Activated naive CD8-positive, alpha-beta T cell treated with anti-CD3 and anti-CD28 coated beads, Interleukin-2, amount 10 ng/mL, durations not matched to agents 7 days and 5 days (primary cell): ENCODE measurements around the gene RMP24.
"Not testable (repeated sequence)": the region's sequence is repeated elsewhere in the genome, so short reads cannot be mapped to it uniquely, and the experiment has no call there.

Experiments used
- ATAC-seq: fragments of 150-1000 bp; cut with Tn5 transposase; one replicate; pipeline ENCODE4 v1.10.0; 2021; ENCODE audit warnings: low read depth, moderate library complexity
- POLR2A ChIA-PET: fragments of 350-600 bp; sonication (Branson Sonifier 250); formaldehyde crosslinking; loops from one replicate; lab custom pipeline; 2021; ENCODE audit warnings: antibody characterized with exemption; lab: Charles Lee
- DNase-seq: peaks from one replicate; pipeline ENCODE4 v3.0.0; 2021
- H3K27ac Mint-ChIP-seq: one replicate; pipeline ENCODE4 v1.8.0; 2022; ENCODE audit warnings: mild to moderate bottlenecking, mixed read lengths
- H3K27me3 Mint-ChIP-seq: one replicate; pipeline ENCODE4 v1.8.0; 2022; ENCODE audit warnings: mild to moderate bottlenecking, moderate library complexity, mixed read lengths
- H3K36me3 Mint-ChIP-seq: one replicate; pipeline ENCODE4 v1.8.0; 2021; ENCODE audit warnings: mild to moderate bottlenecking, mixed read lengths
- H3K4me1 Mint-ChIP-seq: one replicate; pipeline ENCODE4 v1.8.0; 2021; ENCODE audit warnings: mixed read lengths
- H3K4me3 Mint-ChIP-seq: one replicate; pipeline ENCODE4 v1.8.0; 2022; ENCODE audit warnings: mild to moderate bottlenecking, moderate library complexity, mixed read lengths
- H3K9me3 Mint-ChIP-seq: one replicate; pipeline ENCODE4 v1.8.0; 2021; ENCODE audit warnings: mixed read lengths

The RMP24 gene

GRCh38 chr18:35948080-35948479, 24.4 kb upstream of the RMP24 start:
- H3K27me3 Mint-ChIP-seq = peaks cover 14% of the 10 kb centered on the region
- H3K36me3 Mint-ChIP-seq = no peaks in the 10 kb centered on the region
- no peaks in the 10 kb centered on the region for H3K9me3 Mint-ChIP-seq
- H3K4me3 Mint-ChIP-seq = no peak overlapping the region
- peaks cover 1% of the 10 kb centered on the region for H3K4me1 Mint-ChIP-seq
- H3K27ac Mint-ChIP-seq = no peak overlapping the region
- POLR2A ChIA-PET = no interaction called here
- DNase-seq (no peak), ATAC-seq (no peak)

- DNase-seq (no peak), ATAC-seq (no peak)
- Mint-ChIP-seq H3K36me3 (no peaks in the 10 kb centered on the region), H3K27ac (no peak overlapping the region), H3K4me1 (peaks cover 3% of the 10 kb centered on the region), H3K4me3 (no peak overlapping the region), H3K9me3 (no peaks in the 10 kb centered on the region), H3K27me3 (peaks cover 14% of the 10 kb centered on the region)
- POLR2A ChIA-PET = interaction anchor here (1.6 kb wide), 1 partner anchor 24 kb away, joined by 3 read pairs; the partner anchor contains the start of gene RMP24
Observed at GRCh38 chr18:35949090-35949489, 23.4 kb upstream of the RMP24 start.

- Mint-ChIP-seq H3K27me3 (peaks cover 14% of the 10 kb centered on the region), H3K36me3 (no peaks in the 10 kb centered on the region), H3K4me1 (peaks cover 3% of the 10 kb centered on the region), H3K9me3 (no peaks in the 10 kb centered on the region), H3K27ac (no peak overlapping the region), H3K4me3 (peak overlapping the region; percentile 81)
- POLR2A ChIA-PET = interaction anchor here (1.6 kb wide), 1 partner anchor 23 kb away, joined by 3 read pairs; the partner anchor contains the start of gene RMP24
- peak; percentile 76 for ATAC-seq
- peak; percentile 58 for DNase-seq
Observed at GRCh38 chr18:35949903-35950627, 22.4 kb upstream of the RMP24 start.

DNA sequence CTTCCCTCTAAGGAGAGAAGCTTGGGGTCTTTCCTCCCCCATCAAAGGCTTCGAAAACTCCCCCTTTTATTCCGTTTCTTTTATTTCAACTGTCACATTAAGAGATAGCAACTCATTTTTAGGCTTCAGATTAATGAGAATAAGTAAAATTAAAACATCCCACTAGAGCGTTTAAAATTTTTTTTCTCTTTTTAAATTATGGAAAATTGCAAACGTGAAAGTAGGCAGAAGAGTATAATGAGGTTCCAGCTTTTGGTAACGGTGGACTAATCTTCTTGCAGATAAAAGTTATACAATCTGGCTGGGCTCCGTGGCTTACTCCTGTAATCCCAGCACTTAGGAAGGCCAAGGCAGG, 21.9 kb upstream of the RMP24 start:
- no peaks in the 10 kb centered on the region for H3K36me3 Mint-ChIP-seq
- POLR2A ChIA-PET = no interaction called here
- H3K27me3 Mint-ChIP-seq = peaks cover 14% of the 10 kb centered on the region
- H3K4me1 Mint-ChIP-seq = peaks cover 3% of the 10 kb centered on the region
- H3K27ac Mint-ChIP-seq = no peak overlapping the region
- no peak for DNase-seq
- H3K9me3 Mint-ChIP-seq = no peaks in the 10 kb centered on the region
- no peak for ATAC-seq
- H3K4me3 Mint-ChIP-seq = peak overlapping the region; percentile 81

DNA sequence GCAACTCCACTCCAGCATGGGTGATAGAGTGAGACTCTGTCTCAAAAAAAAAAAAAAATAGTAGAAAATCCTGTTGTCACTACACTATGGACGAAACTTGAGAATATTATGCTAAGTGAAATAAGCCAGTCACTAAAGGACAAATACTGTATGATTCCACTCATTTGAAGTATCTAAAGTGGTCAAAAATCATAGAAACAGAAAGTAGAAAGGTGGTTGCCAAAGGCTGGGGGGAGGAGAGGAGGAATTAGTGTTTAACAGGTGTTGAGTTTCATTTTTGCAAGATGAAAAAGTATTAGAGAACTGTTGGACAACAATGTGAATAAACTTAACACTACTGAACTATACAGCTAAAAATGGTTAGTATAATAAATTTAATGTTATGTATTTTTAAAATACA, 18.8 kb upstream of the RMP24 start:
- Mint-ChIP-seq H3K36me3 (no peaks in the 10 kb centered on the region), H3K27ac (no peak overlapping the region), H3K9me3 (peaks cover 2% of the 10 kb centered on the region), H3K4me3 (no peak overlapping the region), H3K4me1 (peaks cover 3% of the 10 kb centered on the region), H3K27me3 (peaks cover 31% of the 10 kb centered on the region)
- DNase-seq (no peak), ATAC-seq (no peak)
- POLR2A ChIA-PET = no interaction called here

GRCh38 chr18:35956226-35956625, 16.3 kb upstream of the RMP24 start:
- ATAC-seq (no peak), DNase-seq (no peak)
- Mint-ChIP-seq H3K27ac (no peak overlapping the region), H3K4me3 (no peak overlapping the region), H3K36me3 (no peaks in the 10 kb centered on the region), H3K9me3 (peaks cover 10% of the 10 kb centered on the region), H3K4me1 (peaks cover 2% of the 10 kb centered on the region), H3K27me3 (peaks cover 30% of the 10 kb centered on the region)
- POLR2A ChIA-PET = no interaction called here

DNA sequence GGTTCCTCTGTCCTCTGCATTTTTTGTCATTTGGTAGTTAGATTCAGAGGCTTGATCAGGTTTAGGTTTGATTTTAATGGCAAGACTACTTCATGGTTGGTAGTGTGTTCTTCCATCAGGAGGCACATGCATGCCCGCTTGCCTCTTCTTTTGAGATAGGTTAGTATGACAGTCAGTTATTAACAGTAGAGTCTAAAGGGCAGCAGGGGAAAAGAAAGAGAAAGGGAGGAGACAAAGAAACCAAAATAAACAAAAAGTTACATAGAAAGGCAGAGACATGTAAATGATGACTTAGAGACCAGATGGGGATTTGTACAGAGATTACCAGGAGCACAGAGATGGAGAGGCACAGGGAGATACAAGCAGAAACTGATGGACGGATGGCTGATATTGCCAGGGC, 10.2 kb upstream of the RMP24 start:
- no peak for ATAC-seq
- H3K36me3 Mint-ChIP-seq = no peaks in the 10 kb centered on the region
- no peaks in the 10 kb centered on the region for H3K4me1 Mint-ChIP-seq
- H3K9me3 Mint-ChIP-seq = peaks cover 10% of the 10 kb centered on the region
- no peak for DNase-seq
- peaks cover 24% of the 10 kb centered on the region for H3K27me3 Mint-ChIP-seq
- no peak overlapping the region for H3K27ac Mint-ChIP-seq
- POLR2A ChIA-PET = no interaction called here
- H3K4me3 Mint-ChIP-seq = no peak overlapping the region

- Mint-ChIP-seq H3K4me3 (no peak overlapping the region), H3K27me3 (peaks cover 8% of the 10 kb centered on the region), H3K27ac (no peak overlapping the region), H3K36me3 (no peaks in the 10 kb centered on the region), H3K4me1 (peaks cover 6% of the 10 kb centered on the region), H3K9me3 (peaks cover 7% of the 10 kb centered on the region)
- POLR2A ChIA-PET = no interaction called here
- DNase-seq (no peak), ATAC-seq (no peak)
Observed at GRCh38 chr18:35964319-35964718, 8.2 kb upstream of the RMP24 start.

- H3K27me3 Mint-ChIP-seq, DNase-seq, H3K4me3 Mint-ChIP-seq, POLR2A ChIA-PET, H3K36me3 Mint-ChIP-seq, H3K9me3 Mint-ChIP-seq, H3K27ac Mint-ChIP-seq, ATAC-seq: not testable (repeated sequence)
- H3K4me1 Mint-ChIP-seq = peaks cover 20% of the 10 kb centered on the region
Observed at GRCh38 chr18:35967866-35968265, 4.6 kb upstream of the RMP24 start.

DNA sequence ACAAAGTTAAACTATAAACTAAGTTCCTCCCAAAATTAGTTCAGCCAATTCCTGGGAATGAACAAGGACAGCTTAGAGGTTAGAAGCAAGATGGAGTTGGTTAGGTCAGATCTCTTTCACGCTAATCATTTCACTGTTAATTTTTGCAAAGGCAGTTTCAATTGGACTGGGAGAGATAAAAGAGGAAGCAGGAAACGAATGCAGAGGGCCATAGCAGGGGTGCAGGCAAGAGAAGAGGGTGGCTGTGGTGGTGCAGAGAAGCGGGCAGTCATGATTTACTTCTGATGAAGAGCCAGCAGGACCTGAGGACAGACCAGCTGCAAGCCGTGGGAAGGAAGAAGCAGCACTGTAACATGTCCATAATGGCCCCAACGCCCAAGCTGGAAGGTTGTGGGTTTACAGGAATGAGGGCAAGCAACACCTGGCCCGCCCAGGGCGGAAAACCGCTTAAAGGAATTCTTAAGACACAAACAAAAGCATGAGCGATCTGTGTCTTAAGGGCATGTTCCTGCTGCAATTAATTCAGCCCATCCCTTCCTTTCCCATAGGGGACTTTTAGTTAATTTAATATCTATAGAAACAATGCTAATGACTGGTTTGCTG, 4.1 kb upstream of the RMP24 start:
- Mint-ChIP-seq H3K36me3 (peaks cover 2% of the 10 kb centered on the region), H3K9me3 (peaks cover 1% of the 10 kb centered on the region), H3K4me3 (no peak overlapping the region), H3K4me1 (peaks cover 24% of the 10 kb centered on the region), H3K27me3 (no peaks in the 10 kb centered on the region), H3K27ac (peak overlapping the region; percentile 11)
- DNase-seq (no peak), ATAC-seq (no peak)
- POLR2A ChIA-PET = no interaction called here

GRCh38 chr18:35969676-35970075, 2.8 kb upstream of the RMP24 start:
- DNase-seq = no peak
- peaks cover 7% of the 10 kb centered on the region for H3K36me3 Mint-ChIP-seq
- no peak for ATAC-seq
- peak overlapping the region; percentile 97 for H3K27ac Mint-ChIP-seq
- peaks cover 1% of the 10 kb centered on the region for H3K9me3 Mint-ChIP-seq
- POLR2A ChIA-PET = interaction anchor here (0.9 kb wide), 1 partner anchor 626 kb away, joined by 4 read pairs; no protein-coding TSS in a partner anchor
- H3K4me1 Mint-ChIP-seq = peaks cover 34% of the 10 kb centered on the region
- H3K4me3 Mint-ChIP-seq = peak overlapping the region; percentile 53
- no peaks in the 10 kb centered on the region for H3K27me3 Mint-ChIP-seq

- no peaks in the 10 kb centered on the region for H3K9me3 Mint-ChIP-seq
- peaks cover 18% of the 10 kb centered on the region for H3K36me3 Mint-ChIP-seq
- H3K27ac Mint-ChIP-seq = peak overlapping the region; percentile 93
- ATAC-seq (peak; percentile 0), DNase-seq (no peak)
- peaks cover 35% of the 10 kb centered on the region for H3K4me1 Mint-ChIP-seq
- H3K4me3 Mint-ChIP-seq = peak overlapping the region; percentile 89
- POLR2A ChIA-PET = interaction anchor here (0.8 to 2.5 kb wide), 7 partner anchors 9 to 923 kb away, joined by 3 to 12 read pairs (median 4); partner anchors contain the start of genes ELP2, INO80C and SLC39A6
- no peaks in the 10 kb centered on the region for H3K27me3 Mint-ChIP-seq
Observed at GRCh38 chr18:35971661-35972196, 750 bp upstream of the RMP24 start.

DNA sequence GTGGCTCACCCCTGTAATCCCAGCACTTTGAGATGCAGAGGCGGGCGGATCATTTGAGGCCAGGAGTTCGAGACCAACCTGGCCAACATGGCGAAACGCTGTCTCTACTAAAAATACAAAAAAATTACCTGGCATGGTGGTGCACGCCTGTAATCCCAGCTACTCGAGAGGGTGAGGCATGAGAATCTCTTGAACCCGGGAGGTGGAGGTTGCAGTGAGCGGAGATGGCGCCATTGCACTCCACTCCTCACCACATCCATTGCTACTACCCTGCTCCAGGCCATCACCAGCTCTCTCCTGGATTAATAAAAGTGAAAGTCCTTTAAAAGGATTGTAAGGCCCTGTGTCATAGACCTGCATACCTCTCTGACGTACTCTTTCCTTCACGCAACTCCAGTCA, 1.2 kb downstream of the RMP24 start:
- Mint-ChIP-seq H3K9me3 (no peaks in the 10 kb centered on the region), H3K36me3 (peaks cover 32% of the 10 kb centered on the region), H3K27ac (peak overlapping the region; percentile 93), H3K4me3 (peak overlapping the region; percentile 89), H3K27me3 (no peaks in the 10 kb centered on the region), H3K4me1 (peaks cover 31% of the 10 kb centered on the region)
- DNase-seq (no peak), ATAC-seq (no peak)
- POLR2A ChIA-PET = interaction anchor here (0.6 to 2.5 kb wide), 3 partner anchors 155 to 629 kb away, joined by 3 to 12 read pairs (median 3); partner anchors contain the start of genes ELP2, SLC39A6 and ZNF24
